ENCODE results near the gene CLNK. TPM values are rescaled to one million over a fixed set of nuclear protein-coding genes. Genes with fewer than 3 reads are reported as not detected.

Gene CLNK
- total and polyA plus RNA-seq, 4 donors: under 0.01 to 0.26 (median 0.11) TPM

DNA sequence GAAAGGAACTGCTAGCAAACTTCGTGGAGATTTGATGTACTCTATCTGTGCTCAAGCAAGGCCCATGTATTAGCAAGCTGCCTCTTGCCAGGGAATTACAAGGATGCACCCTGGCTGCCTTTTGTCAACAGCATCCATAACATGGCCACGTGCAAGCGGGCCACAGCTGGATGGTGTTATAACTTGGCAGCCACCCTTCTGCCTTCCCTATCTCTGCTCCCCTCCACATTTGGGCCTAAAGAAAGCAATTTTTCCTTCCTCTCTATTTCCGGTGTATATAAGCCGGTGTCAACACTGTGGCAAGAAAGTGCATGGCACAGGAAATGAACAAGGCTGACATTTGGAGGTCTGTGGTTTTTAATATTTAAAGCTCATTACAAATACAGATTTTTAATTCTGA is 94.8 kb downstream of the CLNK start:
- Histone ChIP-seq H3K4me1 (ENCODE audit: control insufficient read depth, insufficient read depth, low read length) (peaks cover 7% of the 10 kb centered on the region), H3K27ac (ENCODE audit: low read depth, low read length) (no peak overlapping the region), H3K9me3 (ENCODE audit: control insufficient read depth, insufficient read depth, low read length) (no peaks in the 10 kb centered on the region), H3K4me3 (ENCODE audit: low read depth, low read length) (no peak overlapping the region), H3K36me3 (ENCODE audit: control insufficient read depth, insufficient read depth, low read length) (no peaks in the 10 kb centered on the region), H3K27me3 (ENCODE audit: control insufficient read depth, insufficient read depth, low read length) (no peaks in the 10 kb centered on the region)
- peak in 2 of 6 donors; percentile 18 to 68 for DNase-seq (ENCODE audit: low read depth in 4 of 6, low spot score in 6 of 6)
- 61% methylated on average over 3 of the region's 5 CpGs for WGBS (ENCODE audit: insufficient coverage)

- DNase-seq (ENCODE audit: low read depth in 4 of 6, low spot score in 6 of 6): peak in 2 of 6 donors; percentile 57 to 64
- H3K4me3 ChIP-seq (ENCODE audit: low read depth, low read length): no peak overlapping the region
- no peaks in the 10 kb centered on the region for H3K27me3 ChIP-seq (ENCODE audit: control insufficient read depth, insufficient read depth, low read length)
- 47% methylated on average over 7 of the region's 7 CpGs for WGBS (ENCODE audit: insufficient coverage)
- H3K9me3 ChIP-seq (ENCODE audit: control insufficient read depth, insufficient read depth, low read length): no peaks in the 10 kb centered on the region
- no peak overlapping the region for H3K27ac ChIP-seq (ENCODE audit: low read depth, low read length)
- peaks cover 7% of the 10 kb centered on the region for H3K4me1 ChIP-seq (ENCODE audit: control insufficient read depth, insufficient read depth, low read length)
- H3K36me3 ChIP-seq (ENCODE audit: control insufficient read depth, insufficient read depth, low read length): no peaks in the 10 kb centered on the region
Observed at GRCh38 chr4:10589321-10589720, 95.2 kb downstream of the CLNK start.

GRCh38 chr4:10587697-10588096 is 96.9 kb downstream of the CLNK start:
- Histone ChIP-seq H3K27ac (ENCODE audit: low read depth, low read length) (no peak overlapping the region), H3K4me1 (ENCODE audit: control insufficient read depth, insufficient read depth, low read length) (peaks cover 10% of the 10 kb centered on the region), H3K27me3 (ENCODE audit: control insufficient read depth, insufficient read depth, low read length) (no peaks in the 10 kb centered on the region), H3K36me3 (ENCODE audit: control insufficient read depth, insufficient read depth, low read length) (no peaks in the 10 kb centered on the region), H3K4me3 (ENCODE audit: low read depth, low read length) (no peak overlapping the region), H3K9me3 (ENCODE audit: control insufficient read depth, insufficient read depth, low read length) (no peaks in the 10 kb centered on the region)
- no peak for DNase-seq (ENCODE audit: low read depth in 4 of 6, low spot score in 6 of 6)
- 80% methylated on average over 6 of the region's 8 CpGs for WGBS (ENCODE audit: insufficient coverage)

GRCh38 chr4:10587296-10587695 is 97.3 kb downstream of the CLNK start:
- H3K4me1 ChIP-seq (ENCODE audit: control insufficient read depth, insufficient read depth, low read length): peaks cover 10% of the 10 kb centered on the region
- no peak for DNase-seq (ENCODE audit: low read depth in 4 of 6, low spot score in 6 of 6)
- H3K4me3 ChIP-seq (ENCODE audit: low read depth, low read length): no peak overlapping the region
- no peak overlapping the region for H3K27ac ChIP-seq (ENCODE audit: low read depth, low read length)
- H3K27me3 ChIP-seq (ENCODE audit: control insufficient read depth, insufficient read depth, low read length): no peaks in the 10 kb centered on the region
- WGBS (ENCODE audit: insufficient coverage): 65% methylated on average over 5 of the region's 12 CpGs
- H3K9me3 ChIP-seq (ENCODE audit: control insufficient read depth, insufficient read depth, low read length): no peaks in the 10 kb centered on the region
- no peaks in the 10 kb centered on the region for H3K36me3 ChIP-seq (ENCODE audit: control insufficient read depth, insufficient read depth, low read length)

GRCh38 chr4:10584042-10584441 is 100.5 kb downstream of the CLNK start:
- no peaks in the 10 kb centered on the region for H3K27me3 ChIP-seq (ENCODE audit: control insufficient read depth, insufficient read depth, low read length)
- 61% methylated on average over 2 of the region's 2 CpGs for WGBS (ENCODE audit: insufficient coverage)
- H3K27ac ChIP-seq (ENCODE audit: low read depth, low read length): no peak overlapping the region
- no peaks in the 10 kb centered on the region for H3K9me3 ChIP-seq (ENCODE audit: control insufficient read depth, insufficient read depth, low read length)
- peak in 1 of 6 donors; percentile 36 for DNase-seq (ENCODE audit: low read depth in 4 of 6, low spot score in 6 of 6)
- H3K36me3 ChIP-seq (ENCODE audit: control insufficient read depth, insufficient read depth, low read length): no peaks in the 10 kb centered on the region
- H3K4me3 ChIP-seq (ENCODE audit: low read depth, low read length): peak overlapping the region; percentile 4
- peaks cover 3% of the 10 kb centered on the region for H3K4me1 ChIP-seq (ENCODE audit: control insufficient read depth, insufficient read depth, low read length)

DNA sequence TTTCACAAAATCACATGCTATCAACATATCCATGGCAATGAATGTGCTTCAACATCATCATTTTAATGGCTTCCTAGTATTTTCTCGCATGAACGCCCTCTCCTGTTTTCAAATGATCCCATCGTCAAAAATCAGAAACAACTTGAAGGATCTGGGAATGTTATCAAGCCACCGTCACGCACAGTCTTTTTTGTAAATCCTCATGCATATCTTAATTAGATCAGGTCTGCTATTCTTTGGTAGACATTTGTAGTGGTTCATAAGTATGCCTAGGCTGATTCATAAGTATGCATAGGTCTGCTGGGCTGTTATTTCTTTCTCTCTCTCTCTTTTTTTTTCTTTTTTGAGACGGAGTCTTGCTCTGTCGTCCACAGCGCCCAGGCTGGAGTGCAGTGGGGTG is 101.6 kb downstream of the CLNK start:
- Histone ChIP-seq H3K9me3 (ENCODE audit: control insufficient read depth, insufficient read depth, low read length) (no peaks in the 10 kb centered on the region), H3K27ac (ENCODE audit: low read depth, low read length) (no peak overlapping the region), H3K4me1 (ENCODE audit: control insufficient read depth, insufficient read depth, low read length) (peaks cover 3% of the 10 kb centered on the region), H3K27me3 (ENCODE audit: control insufficient read depth, insufficient read depth, low read length) (no peaks in the 10 kb centered on the region), H3K4me3 (ENCODE audit: low read depth, low read length) (no peak overlapping the region), H3K36me3 (ENCODE audit: control insufficient read depth, insufficient read depth, low read length) (no peaks in the 10 kb centered on the region)
- no peak for DNase-seq (ENCODE audit: low read depth in 4 of 6, low spot score in 6 of 6)
- WGBS (ENCODE audit: insufficient coverage): 80% methylated on average over 3 of the region's 8 CpGs

GRCh38 chr4:10582059-10582686 is 102.4 kb downstream of the CLNK start:
- DNase-seq (ENCODE audit: low read depth in 4 of 6, low spot score in 6 of 6): peak in 4 of 6 donors; percentile 43 to 93 (median 71)
- Histone ChIP-seq H3K36me3 (ENCODE audit: control insufficient read depth, insufficient read depth, low read length) (no peaks in the 10 kb centered on the region), H3K4me3 (ENCODE audit: low read depth, low read length) (no peak overlapping the region), H3K9me3 (ENCODE audit: control insufficient read depth, insufficient read depth, low read length) (no peaks in the 10 kb centered on the region), H3K27ac (ENCODE audit: low read depth, low read length) (no peak overlapping the region), H3K4me1 (ENCODE audit: control insufficient read depth, insufficient read depth, low read length) (peaks cover 3% of the 10 kb centered on the region), H3K27me3 (ENCODE audit: control insufficient read depth, insufficient read depth, low read length) (no peaks in the 10 kb centered on the region)
- WGBS (ENCODE audit: insufficient coverage): 20% methylated on average over 1 of the region's 3 CpGs

DNA sequence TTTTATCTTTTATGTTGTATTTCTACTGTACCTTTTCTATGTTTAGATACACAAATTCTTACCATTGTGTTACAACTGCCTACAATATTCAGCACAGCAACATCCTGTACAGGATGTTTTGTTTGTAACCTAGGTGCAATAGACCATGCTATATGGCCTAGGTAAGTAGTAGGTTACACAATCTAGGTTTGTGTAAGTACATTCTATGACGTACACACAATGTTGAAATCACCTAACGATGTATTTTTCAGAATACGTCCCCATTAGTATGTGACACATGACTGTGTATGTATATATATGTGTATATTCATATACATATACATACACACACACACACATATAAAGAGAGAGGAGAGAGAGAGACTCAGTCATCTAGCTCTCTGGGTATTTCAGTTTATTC is 103.5 kb downstream of the CLNK start:
- Histone ChIP-seq H3K4me1 (ENCODE audit: control insufficient read depth, insufficient read depth, low read length) (peaks cover 3% of the 10 kb centered on the region), H3K27ac (ENCODE audit: low read depth, low read length) (no peak overlapping the region), H3K36me3 (ENCODE audit: control insufficient read depth, insufficient read depth, low read length) (no peaks in the 10 kb centered on the region), H3K4me3 (ENCODE audit: low read depth, low read length) (no peak overlapping the region), H3K9me3 (ENCODE audit: control insufficient read depth, insufficient read depth, low read length) (no peaks in the 10 kb centered on the region), H3K27me3 (ENCODE audit: control insufficient read depth, insufficient read depth, low read length) (no peaks in the 10 kb centered on the region)
- WGBS (ENCODE audit: insufficient coverage): no CpG with 5 or more reads among the region's 3 CpGs
- DNase-seq (ENCODE audit: low read depth in 4 of 6, low spot score in 6 of 6): no peak

- Histone ChIP-seq H3K4me1 (ENCODE audit: control insufficient read depth, insufficient read depth, low read length) (peaks cover 3% of the 10 kb centered on the region), H3K36me3 (ENCODE audit: control insufficient read depth, insufficient read depth, low read length) (no peaks in the 10 kb centered on the region), H3K9me3 (ENCODE audit: control insufficient read depth, insufficient read depth, low read length) (no peaks in the 10 kb centered on the region), H3K4me3 (ENCODE audit: low read depth, low read length) (no peak overlapping the region), H3K27me3 (ENCODE audit: control insufficient read depth, insufficient read depth, low read length) (no peaks in the 10 kb centered on the region), H3K27ac (ENCODE audit: low read depth, low read length) (no peak overlapping the region)
- no CpG with 5 or more reads among the region's 1 CpG for WGBS (ENCODE audit: insufficient coverage)
- DNase-seq (ENCODE audit: low read depth in 4 of 6, low spot score in 6 of 6): no peak
Observed at GRCh38 chr4:10579648-10580047, 104.9 kb downstream of the CLNK start.
